GM21515 (cell line): ENCODE measurements around the gene ALG1.
A peak's percentile ranks its signal among the peaks of the same experiment; 100 is the strongest.

ENCODE experiments used
- ATAC-seq: cut with Tn5 transposase; IDR thresholded peaks from one replicate; pipeline ENCODE4 v1.9.1; 2021; ENCODE audit not compliant: unreplicated experiment

Gene ALG1

GRCh38 chr16:5071681-5072333 lies at the start of gene ALG1:
ALG1 (plus strand) TSS chr16:5071843; CDS start chr16:5071850, 7 bp downstream.
- peak; percentile 80 for ATAC-seq

GRCh38 chr16:5022521-5022920 lies 49.1 kb upstream of the ALG1 start:
- ATAC-seq = no peak

- no peak for ATAC-seq
Observed at GRCh38 chr16:5024632-5025031, 47.0 kb upstream of the ALG1 start.

GRCh38 chr16:5025171-5025632 lies 46.4 kb upstream of the ALG1 start:
- ATAC-seq = no peak

GRCh38 chr16:5026664-5027063 lies 45.0 kb upstream of the ALG1 start:
- no peak for ATAC-seq

GRCh38 chr16:5027086-5027485 lies 44.6 kb upstream of the ALG1 start:
- ATAC-seq = no peak

- no peak for ATAC-seq
Observed at GRCh38 chr16:5027575-5028235, 43.9 kb upstream of the ALG1 start.

- ATAC-seq = no peak
Observed at GRCh38 chr16:5028950-5029475, 42.6 kb upstream of the ALG1 start.

- ATAC-seq = no peak
Observed at GRCh38 chr16:5030251-5030870, 41.3 kb upstream of the ALG1 start.

- ATAC-seq = no peak
Observed at GRCh38 chr16:5031601-5032000, 40.0 kb upstream of the ALG1 start.

- no peak for ATAC-seq
Observed at GRCh38 chr16:5032748-5033167, 38.9 kb upstream of the ALG1 start.

- ATAC-seq = peak; percentile 85
Observed at GRCh38 chr16:5033256-5034166, 38.1 kb upstream of the ALG1 start, which contains the start of gene NAGPA. NAGPA (minus strand) TSS chr16:5033935; CDS start chr16:5033914, 21 bp downstream.

GRCh38 chr16:5034167-5034523 lies 37.5 kb upstream of the ALG1 start:
- no peak for ATAC-seq

- ATAC-seq = no peak
Observed at GRCh38 chr16:5035909-5036227, 35.8 kb upstream of the ALG1 start.

- ATAC-seq = no peak
Observed at GRCh38 chr16:5036228-5037156, 35.2 kb upstream of the ALG1 start.

- ATAC-seq = no peak
Observed at GRCh38 chr16:5040451-5040850, 31.2 kb upstream of the ALG1 start.

- no peak for ATAC-seq
Observed at GRCh38 chr16:5041600-5042133, 30.0 kb upstream of the ALG1 start.

- ATAC-seq = no peak
Observed at GRCh38 chr16:5042574-5043171, 29.0 kb upstream of the ALG1 start.

GRCh38 chr16:5044011-5044540 lies 27.6 kb upstream of the ALG1 start:
- ATAC-seq = no peak
